K562 (cell line): ENCODE data around the gene KAZN. TPM values are rescaled to one million over a fixed set of nuclear protein-coding genes. Genes with fewer than 3 reads are reported as not detected.
A peak's percentile ranks its signal among the peaks of the same experiment; 100 is the strongest.

ENCODE experiments used
- BRD4 ChIP-seq: fragments of 200-600 bp; sonication (generic); IDR thresholded peaks from 2 replicates; pipeline ENCODE4 v1.6.1; 2017; ENCODE audit warnings: inconsistent platforms
- CXXC5 ChIP-seq: fragments of 250-450 bp; sonication (Bioruptor Pico); IDR thresholded peaks from 2 replicates; pipeline ENCODE4 v1.8.0; 2022; ENCODE audit warnings: inconsistent platforms, mild to moderate bottlenecking, moderate library complexity
- EWSR1 ChIP-seq: fragments of 450-650 bp; IDR thresholded peaks from 2 replicates; pipeline ENCODE4 v1.6.1; 2018; ENCODE audit warnings: borderline replicate concordance, mild to moderate bottlenecking, low read depth, moderate library complexity; ENCODE audit not compliant: partially characterized antibody
- FOXK2 ChIP-seq, 2 experiments: fragments of 450-650 bp; IDR thresholded peaks in 1 of 2; conservative IDR thresholded peaks in 1 of 2; 2 replicates each; pipeline ENCODE4 v1.6.1; 2016; ENCODE audit warnings: low read depth in 2 of 2, mild to moderate bottlenecking in 1 of 2
- HDAC1 ChIP-seq, 2 experiments: fragments of 450-650 bp; IDR thresholded peaks; 2 replicates each; pipeline ENCODE4 v1.6.1; 2016 to 2017; ENCODE audit warnings: inconsistent platforms in 1 of 2, mild to moderate bottlenecking in 1 of 2, moderate library complexity in 1 of 2
- HDAC6 ChIP-seq: IDR thresholded peaks from 2 replicates; pipeline ENCODE4 v1.6.1; 2012; ENCODE audit warnings: low read depth, mild to moderate bottlenecking, control low read depth, inconsistent platforms, low read length, moderate library complexity
- IRF2 ChIP-seq: sonication (generic); formaldehyde crosslinking; IDR thresholded peaks from 2 replicates; pipeline ENCODE4 v1.8.1; 2022; ENCODE audit warnings: mild to moderate bottlenecking, missing genetic modification reagents
- LCOR ChIP-seq: sonication (generic); formaldehyde crosslinking; IDR thresholded peaks from 2 replicates; pipeline ENCODE4 v1.8.0; 2022; ENCODE audit warnings: mild to moderate bottlenecking, missing genetic modification reagents
- MYC ChIP-seq, 2 experiments: fragments of 250-450 bp in 1 of 2; sonication (Bioruptor Pico) in 1 of 2; IDR thresholded peaks; 2 replicates each; pipeline versions ENCODE4 v1.5.1 to v1.6.1; 2012 to 2021; ENCODE audit warnings: low read depth in 2 of 2, borderline replicate concordance in 1 of 2, improper control_type of control experiment in 1 of 2, low read length in 1 of 2, mild to moderate bottlenecking in 1 of 2, moderate library complexity in 1 of 2
- RUNX1 ChIP-seq: sonication (generic); IDR thresholded peaks from 2 replicates; pipeline ENCODE4 v1.6.1; 2016; ENCODE audit warnings: antibody characterized with exemption, low read depth
- SMARCA4 ChIP-seq: fragments of 450-650 bp; IDR thresholded peaks from 2 replicates; pipeline ENCODE4 v1.6.1; 2016
- TRIM28 ChIP-seq: fragments of 450-650 bp; IDR thresholded peaks from 2 replicates; pipeline ENCODE4 v1.6.1; 2017
- ZNF134 ChIP-seq: fragments of 250-450 bp; sonication (Bioruptor Pico); conservative IDR thresholded peaks from 2 replicates; pipeline ENCODE4 v1.4.0; 2020
- ZNF140 ChIP-seq: fragments of 250-450 bp; sonication (Bioruptor Pico); IDR thresholded peaks from 2 replicates; pipeline ENCODE4 v1.8.0; 2021; ENCODE audit warnings: moderate library complexity, mild to moderate bottlenecking, inconsistent platforms
- polyA plus RNA-seq, 8 experiments: library from polyadenylated mRNA; depleted of rRNA in 4 of 8; stranded (reverse) in 5 of 8; unstranded in 3 of 8; fragments of >200 nt; fragmentation: Nextera tagmentation in 2 of 8; fragmentation: Illumina TruSeq in 1 of 8; extraction: Ambion mirVana in 2 of 8; extraction: Trizol in 1 of 8; gene quantifications; 2 replicates each; pipeline versions ENCODE4 v1.2.1 to v1.2.3, GENCODE V29; 2011 to 2014; ENCODE audit warnings: inconsistent platforms in 1 of 8, missing spikeins in 1 of 8
- total RNA-seq, 7 experiments: library from RNA; depleted of rRNA in 6 of 7; stranded (reverse); fragments of >200 nt in 6 of 7; fragmentation: Illumina TruSeq in 2 of 7; extraction: Trizol in 2 of 7; gene quantifications; 2 replicates each; pipeline versions ENCODE4 v1.2.1 to v1.2.3, GENCODE V29; 2011 to 2021; ENCODE audit warnings: low replicate concordance in 1 of 7
- TF ChIP-seq, protein P1 (sequence below): sonication (generic); IDR thresholded peaks from 2 replicates; pipeline ENCODE4 v1.6.1; 2016
- TF ChIP-seq, protein P2 (sequence below): fragments of 250-450 bp; sonication (Bioruptor Pico); IDR thresholded peaks from 2 replicates; pipeline ENCODE4 v1.4.0; 2020
- TF ChIP-seq, protein P3 (sequence below): sonication (generic); formaldehyde crosslinking; IDR thresholded peaks from 2 replicates; pipeline ENCODE4 v1.8.0; 2022; ENCODE audit warnings: mild to moderate bottlenecking, missing genetic modification reagents, borderline replicate concordance

KAZN gene
- total and polyA plus RNA-seq, 9 of the 15 experiments (the other 6 are each of a cell fraction or from before 2014, with no cell fraction given), result 2.1 to 21.6 (median 5.4) TPM

GRCh38 chr1:14777516-14778506 is 179.3 kb downstream of the KAZN start (continued):
- TF ChIP-seq IRF2 (CRISPR knock-in tag) (no peak), BRD4 (peak; percentile 50; the same call in 1 of the 2 replicates), LCOR (CRISPR knock-in tag) (peak; percentile 75; the same call in 1 of the 2 replicates), RUNX1 (no peak), EWSR1 (no peak), ZNF134 (CRISPR knock-in tag) (peak; percentile 59; the same call in 1 of the 2 replicates), SMARCA4 (peak; percentile 57; the same call in 1 of the 2 replicates), MYC (IDR thresholded peaks at IDR 0.05; ENCODE audit: low read depth, low read length) (peak; percentile 65; the same call in 1 of the 2 replicates), MYC (CRISPR knock-in tag; IDR thresholded peaks at IDR 0.05; ENCODE audit: borderline replicate concordance, low read depth) (0 out of 2 replicates have a peak, but pooled peaks have one; percentile 42), CXXC5 (peak; percentile 60; the same call in 1 of the 2 replicates), HDAC6 (no peak), FOXK2 (conservative IDR thresholded peaks at IDR 0.05 in 1 of 2, IDR thresholded peaks at IDR 0.05 in 1 of 2; ENCODE audit: low read depth in 2 of 2) (peak; percentile 68 to 79; a peak in 3 of 4 replicates), TRIM28 (peak; percentile 46; the same call in 1 of the 2 replicates), HDAC1 (IDR thresholded peaks at IDR 0.05) (no peak; a peak in 3 of 4 replicates), ZNF140 (CRISPR knock-in tag) (no peak)
- TF ChIP-seq, protein P1, sequence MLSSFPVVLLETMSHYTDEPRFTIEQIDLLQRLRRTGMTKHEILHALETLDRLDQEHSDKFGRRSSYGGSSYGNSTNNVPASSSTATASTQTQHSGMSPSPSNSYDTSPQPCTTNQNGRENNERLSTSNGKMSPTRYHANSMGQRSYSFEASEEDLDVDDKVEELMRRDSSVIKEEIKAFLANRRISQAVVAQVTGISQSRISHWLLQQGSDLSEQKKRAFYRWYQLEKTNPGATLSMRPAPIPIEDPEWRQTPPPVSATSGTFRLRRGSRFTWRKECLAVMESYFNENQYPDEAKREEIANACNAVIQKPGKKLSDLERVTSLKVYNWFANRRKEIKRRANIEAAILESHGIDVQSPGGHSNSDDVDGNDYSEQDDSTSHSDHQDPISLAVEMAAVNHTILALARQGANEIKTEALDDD, result peak; percentile 56; the same call in 1 of the 2 replicates
- TF ChIP-seq, protein P2, sequence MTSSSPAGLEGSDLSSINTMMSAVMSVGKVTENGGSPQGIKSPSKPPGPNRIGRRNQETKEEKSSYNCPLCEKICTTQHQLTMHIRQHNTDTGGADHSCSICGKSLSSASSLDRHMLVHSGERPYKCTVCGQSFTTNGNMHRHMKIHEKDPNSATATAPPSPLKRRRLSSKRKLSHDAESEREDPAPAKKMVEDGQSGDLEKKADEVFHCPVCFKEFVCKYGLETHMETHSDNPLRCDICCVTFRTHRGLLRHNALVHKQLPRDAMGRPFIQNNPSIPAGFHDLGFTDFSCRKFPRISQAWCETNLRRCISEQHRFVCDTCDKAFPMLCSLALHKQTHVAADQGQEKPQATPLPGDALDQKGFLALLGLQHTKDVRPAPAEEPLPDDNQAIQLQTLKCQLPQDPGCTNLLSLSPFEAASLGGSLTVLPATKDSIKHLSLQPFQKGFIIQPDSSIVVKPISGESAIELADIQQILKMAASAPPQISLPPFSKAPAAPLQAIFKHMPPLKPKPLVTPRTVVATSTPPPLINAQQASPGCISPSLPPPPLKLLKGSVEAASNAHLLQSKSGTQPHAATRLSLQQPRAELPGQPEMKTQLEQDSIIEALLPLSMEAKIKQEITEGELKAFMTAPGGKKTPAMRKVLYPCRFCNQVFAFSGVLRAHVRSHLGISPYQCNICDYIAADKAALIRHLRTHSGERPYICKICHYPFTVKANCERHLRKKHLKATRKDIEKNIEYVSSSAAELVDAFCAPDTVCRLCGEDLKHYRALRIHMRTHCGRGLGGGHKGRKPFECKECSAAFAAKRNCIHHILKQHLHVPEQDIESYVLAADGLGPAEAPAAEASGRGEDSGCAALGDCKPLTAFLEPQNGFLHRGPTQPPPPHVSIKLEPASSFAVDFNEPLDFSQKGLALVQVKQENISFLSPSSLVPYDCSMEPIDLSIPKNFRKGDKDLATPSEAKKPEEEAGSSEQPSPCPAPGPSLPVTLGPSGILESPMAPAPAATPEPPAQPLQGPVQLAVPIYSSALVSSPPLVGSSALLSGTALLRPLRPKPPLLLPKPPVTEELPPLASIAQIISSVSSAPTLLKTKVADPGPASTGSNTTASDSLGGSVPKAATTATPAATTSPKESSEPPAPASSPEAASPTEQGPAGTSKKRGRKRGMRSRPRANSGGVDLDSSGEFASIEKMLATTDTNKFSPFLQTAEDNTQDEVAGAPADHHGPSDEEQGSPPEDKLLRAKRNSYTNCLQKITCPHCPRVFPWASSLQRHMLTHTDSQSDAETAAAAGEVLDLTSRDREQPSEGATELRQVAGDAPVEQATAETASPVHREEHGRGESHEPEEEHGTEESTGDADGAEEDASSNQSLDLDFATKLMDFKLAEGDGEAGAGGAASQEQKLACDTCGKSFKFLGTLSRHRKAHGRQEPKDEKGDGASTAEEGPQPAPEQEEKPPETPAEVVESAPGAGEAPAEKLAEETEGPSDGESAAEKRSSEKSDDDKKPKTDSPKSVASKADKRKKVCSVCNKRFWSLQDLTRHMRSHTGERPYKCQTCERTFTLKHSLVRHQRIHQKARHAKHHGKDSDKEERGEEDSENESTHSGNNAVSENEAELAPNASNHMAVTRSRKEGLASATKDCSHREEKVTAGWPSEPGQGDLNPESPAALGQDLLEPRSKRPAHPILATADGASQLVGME (CRISPR knock-in tag), result no peak
- TF ChIP-seq, protein P3, sequence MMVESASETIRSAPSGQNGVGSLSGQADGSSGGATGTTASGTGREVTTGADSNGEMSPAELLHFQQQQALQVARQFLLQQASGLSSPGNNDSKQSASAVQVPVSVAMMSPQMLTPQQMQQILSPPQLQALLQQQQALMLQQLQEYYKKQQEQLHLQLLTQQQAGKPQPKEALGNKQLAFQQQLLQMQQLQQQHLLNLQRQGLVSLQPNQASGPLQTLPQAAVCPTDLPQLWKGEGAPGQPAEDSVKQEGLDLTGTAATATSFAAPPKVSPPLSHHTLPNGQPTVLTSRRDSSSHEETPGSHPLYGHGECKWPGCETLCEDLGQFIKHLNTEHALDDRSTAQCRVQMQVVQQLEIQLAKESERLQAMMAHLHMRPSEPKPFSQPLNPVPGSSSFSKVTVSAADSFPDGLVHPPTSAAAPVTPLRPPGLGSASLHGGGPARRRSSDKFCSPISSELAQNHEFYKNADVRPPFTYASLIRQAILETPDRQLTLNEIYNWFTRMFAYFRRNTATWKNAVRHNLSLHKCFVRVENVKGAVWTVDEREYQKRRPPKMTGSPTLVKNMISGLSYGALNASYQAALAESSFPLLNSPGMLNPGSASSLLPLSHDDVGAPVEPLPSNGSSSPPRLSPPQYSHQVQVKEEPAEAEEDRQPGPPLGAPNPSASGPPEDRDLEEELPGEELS (CRISPR knock-in tag), result no peak
